Measurements from ENCODE around the gene FCHSD1. TPM values are rescaled to one million over a fixed set of nuclear protein-coding genes. Genes with fewer than 3 reads are reported as not detected.
A peak's percentile ranks its signal among the peaks of the same experiment; 100 is the strongest.

The FCHSD1 gene
- total RNA-seq, 1 experiment from 2014 or later, result 7.2 TPM

DNA sequence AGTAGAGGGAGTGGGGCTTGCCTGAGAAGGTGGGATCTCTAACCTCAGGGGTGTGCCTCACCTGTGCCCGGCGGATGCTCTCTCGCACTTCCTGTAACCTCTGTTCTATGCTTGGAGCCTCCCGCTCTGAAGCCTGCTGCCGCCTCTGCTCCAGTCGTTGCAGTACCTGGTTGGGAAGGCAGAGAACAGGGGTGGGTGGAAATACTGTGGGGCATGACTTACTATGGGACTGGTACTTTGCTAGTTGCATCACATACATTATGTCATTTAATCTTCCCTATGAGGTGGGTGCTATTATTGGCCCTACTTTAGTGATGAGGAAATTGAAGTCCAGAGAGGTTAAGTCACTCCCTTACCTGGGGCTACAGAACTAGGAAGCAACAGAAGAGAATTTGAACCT lies 5.2 kb downstream of the FCHSD1 start:
- DNase-seq (ENCODE audit: low read depth), result no peak

DNA sequence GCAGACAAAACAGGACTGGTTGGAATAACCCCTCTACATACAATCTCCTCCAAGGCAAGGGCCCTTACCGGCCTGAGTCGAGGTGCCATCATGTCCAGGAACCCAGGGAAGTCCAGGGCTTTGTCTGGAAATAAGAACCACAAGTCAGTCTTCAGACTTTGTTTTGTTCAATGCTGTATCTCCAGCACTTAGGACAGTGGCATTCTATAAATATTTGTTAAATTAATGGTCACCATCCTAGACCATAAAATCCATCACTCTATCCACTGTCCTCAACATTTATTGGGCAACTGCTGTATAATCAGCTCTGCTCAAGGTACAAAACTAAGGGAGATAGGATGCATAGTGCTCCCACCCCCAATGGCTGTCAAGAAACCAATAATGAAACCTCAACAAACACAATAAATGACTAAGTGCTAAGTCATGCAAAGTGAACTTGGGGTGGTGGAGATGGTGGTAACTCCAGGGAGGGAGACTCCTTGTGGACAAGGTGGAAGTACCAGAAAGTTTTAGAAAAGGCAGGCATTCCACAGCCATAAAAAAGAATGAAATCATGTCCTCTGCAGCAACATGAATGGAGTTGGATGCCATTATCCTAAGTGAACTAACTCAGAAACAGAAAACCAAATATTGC lies 9.5 kb downstream of the FCHSD1 start:
- peak; percentile 85 for DNase-seq (ENCODE audit: low read depth)

DNA sequence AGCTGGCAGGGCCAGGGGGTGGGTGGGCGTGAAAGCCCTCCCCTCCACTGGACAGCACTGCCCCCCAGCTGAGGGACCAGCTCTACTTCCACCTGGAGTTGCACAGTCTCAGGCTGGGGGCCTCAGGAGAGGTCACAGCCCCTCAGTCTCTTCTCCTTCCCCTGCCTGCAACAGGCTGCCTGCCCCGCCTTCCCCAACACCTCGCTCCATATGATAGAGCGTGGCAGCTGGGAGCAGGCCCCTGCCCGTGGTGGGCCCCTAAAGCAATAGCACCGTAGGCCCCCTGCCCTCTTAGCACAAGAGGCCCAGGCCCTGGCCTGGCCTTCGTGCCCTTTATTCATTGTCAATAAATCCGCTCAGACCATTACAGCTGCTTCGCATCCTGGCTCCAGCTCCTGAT lies 10.5 kb downstream of the FCHSD1 start:
- DNase-seq (ENCODE audit: low read depth), result no peak

DNA sequence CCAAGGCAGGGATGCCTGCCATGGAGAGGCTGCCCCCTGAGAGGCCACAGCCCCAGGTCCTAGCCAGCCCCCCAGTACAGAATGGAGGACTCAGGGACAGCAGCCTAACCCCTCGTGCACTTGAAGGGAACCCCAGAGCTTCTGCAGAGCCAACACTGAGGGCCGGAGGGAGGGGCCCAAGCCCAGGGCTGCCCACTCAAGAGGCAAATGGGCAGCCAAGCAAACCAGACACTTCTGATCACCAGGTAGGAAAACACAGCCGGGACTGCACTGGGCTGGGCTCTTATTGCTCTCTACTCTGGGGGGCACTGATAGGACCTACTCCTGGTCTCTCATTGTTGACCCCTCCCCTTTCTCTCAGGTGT lies 11.2 kb downstream of the FCHSD1 start:
- no peak for DNase-seq (ENCODE audit: low read depth)

DNA sequence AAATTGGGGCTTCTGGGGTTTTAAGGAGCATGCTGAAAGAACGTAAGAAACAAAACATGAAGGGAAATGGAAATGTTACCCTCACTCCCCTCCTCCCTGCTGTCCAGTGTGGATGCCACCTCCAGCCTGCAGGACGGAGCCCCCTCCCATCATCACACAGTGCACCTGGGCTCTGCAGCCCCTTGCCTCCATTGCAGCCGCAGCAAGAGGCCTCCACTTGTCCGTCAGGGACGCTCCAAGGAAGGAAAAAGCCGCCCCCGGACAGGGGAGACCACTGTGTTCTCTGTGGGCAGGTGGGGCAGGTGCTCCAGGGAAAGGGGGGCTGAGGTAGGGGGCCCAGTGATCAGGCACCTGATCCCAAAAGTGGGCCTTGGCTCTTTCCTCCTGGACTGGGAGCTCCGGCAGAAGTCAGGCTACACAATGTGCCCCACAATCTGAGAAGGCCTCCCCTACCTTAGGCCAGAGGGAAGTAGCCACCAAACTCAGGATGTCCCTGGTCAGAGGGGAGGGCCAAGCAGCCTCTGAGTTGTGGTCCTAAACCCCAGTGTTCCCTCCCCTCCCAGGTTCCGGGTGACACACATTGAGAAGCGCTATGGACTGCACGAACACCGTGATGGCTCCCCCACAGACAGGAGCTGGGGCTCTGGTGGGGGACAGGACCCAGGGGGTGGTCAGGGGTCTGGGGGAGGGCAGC lies 11.7 kb downstream of the FCHSD1 start:
- DNase-seq (ENCODE audit: low read depth), result no peak

DNA sequence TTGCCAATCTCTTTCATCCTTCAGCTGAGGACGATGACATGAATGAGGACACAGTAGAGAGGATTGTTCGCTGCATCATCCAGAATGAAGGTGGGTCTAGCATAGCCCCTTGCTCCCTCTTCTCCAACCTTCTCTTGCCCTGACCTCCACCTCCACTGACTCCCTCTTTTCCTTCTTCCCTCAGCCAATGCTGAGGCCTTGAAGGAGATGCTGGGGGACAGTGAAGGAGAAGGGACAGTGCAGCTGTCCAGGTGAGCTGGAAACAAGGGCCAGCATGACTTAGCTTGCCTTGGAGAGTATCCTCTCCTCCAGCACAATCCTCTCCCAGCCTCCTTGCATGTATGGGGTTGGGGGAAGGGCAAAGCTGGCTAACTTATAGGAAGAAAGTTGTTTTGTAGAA lies 12.4 kb downstream of the FCHSD1 start:
- DNase-seq (ENCODE audit: low read depth), result no peak

DNA sequence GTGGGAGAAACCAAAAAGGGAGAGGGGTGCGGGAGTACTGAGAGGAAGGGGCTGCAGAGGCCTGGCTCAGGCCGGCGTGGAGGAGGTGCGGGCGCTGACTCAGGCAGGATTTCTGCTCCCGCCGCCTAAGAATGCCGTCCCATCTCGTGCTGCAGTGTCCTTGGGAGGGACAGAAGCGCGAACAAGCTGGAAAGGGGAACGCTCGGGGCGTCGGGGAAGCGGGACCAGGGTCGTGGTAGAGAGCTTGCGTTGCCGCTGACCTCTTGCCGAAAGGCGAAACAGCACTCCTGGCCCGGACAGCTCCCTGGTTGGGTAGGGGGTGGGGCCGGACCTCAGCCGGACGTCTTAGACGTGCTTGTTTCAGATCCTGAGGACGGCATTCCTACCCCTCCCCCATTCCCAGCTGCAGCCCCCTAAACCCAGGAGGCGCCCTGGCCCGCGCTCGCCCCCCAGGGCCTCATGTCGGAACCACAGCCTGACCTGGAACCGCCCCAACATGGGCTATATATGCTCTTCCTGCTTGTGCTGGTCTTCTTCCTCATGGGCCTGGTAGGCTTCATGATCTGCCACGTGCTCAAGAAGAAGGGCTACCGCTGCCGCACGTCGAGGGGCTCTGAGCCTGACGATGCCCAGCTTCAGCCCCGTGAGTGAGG lies 13.3 kb downstream of the FCHSD1 start:
- peak; percentile 54 for DNase-seq (ENCODE audit: low read depth)

DNA sequence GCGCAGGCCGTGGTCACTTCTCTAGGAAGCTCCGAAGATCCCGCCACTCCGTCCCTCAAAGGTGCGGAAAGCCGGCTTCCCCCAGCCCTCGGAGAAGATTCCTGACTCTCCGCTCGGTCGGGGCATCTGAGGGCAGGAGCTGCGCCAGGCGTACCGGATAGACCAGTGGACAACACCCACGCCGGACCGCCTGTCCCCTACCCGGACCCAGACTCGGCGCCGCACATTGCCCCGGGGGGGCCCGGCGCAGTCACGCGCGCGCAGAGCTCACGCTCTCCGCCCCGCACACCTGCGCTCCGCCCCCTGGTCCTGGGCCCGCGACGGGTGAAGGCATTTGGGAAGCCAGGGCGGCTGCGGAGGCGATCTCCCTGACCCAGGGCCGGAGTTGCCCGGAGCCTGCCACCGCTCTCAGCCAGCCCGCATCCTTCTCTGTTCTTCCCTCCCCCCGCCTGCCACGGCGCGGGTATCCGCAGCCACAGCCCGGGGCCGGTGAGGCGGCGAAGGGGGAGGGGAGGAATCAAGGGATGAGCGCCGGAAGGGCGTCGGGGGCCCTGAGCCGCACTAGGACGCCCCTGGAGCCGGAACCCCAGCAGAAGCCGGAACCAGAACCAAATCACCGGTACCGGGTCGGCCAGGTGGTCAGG lies 14.0 kb downstream of the FCHSD1 start:
- DNase-seq (ENCODE audit: low read depth), result no peak

DNA sequence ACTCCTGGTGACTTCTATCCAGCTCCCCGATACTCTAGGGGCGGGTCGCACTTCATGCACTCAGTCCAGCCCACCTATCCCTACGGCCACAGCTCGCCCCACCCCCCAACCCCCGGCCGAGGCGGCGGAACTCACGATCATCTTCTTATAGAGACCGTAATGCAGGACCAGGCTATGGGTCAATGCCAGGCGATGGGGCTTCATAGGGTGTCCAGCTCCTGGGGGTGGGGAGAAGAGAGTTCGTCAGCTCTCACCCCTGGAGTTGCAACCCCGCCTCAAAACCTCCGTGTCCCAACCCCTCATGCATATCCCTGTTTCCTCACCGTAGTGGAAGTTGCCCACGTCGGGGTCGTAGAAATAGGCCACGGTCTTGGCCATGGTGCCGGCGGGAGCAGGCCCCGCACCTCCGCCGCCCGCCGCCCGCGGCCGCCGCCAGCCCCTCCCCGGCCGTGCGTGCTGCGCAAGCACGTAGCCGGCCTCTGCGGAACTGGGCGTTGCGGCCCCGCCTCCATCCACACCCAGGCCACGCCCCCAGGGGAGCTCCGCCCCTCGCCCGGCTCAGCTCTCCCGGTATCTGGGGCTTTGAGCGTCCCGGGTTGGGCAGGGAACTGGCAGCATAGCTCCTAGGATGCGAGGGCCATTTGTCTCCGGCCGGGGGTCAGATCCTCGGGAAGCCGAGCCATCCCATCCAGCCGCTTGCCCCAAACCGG lies 14.7 kb downstream of the FCHSD1 start, which contains the start of the genes HDAC3 and RELL2:
Gene HDAC3 (minus strand): TSS at position 437 of the 710 bp plus-strand sequence. CDS start 59 bp downstream, at position 378.
Gene RELL2 (plus strand): TSS at position 585 of the 710 bp plus-strand sequence. CDS start 1,229 bp downstream, outside the sequence.
- DNase-seq (ENCODE audit: low read depth), result peak; percentile 91

DNA sequence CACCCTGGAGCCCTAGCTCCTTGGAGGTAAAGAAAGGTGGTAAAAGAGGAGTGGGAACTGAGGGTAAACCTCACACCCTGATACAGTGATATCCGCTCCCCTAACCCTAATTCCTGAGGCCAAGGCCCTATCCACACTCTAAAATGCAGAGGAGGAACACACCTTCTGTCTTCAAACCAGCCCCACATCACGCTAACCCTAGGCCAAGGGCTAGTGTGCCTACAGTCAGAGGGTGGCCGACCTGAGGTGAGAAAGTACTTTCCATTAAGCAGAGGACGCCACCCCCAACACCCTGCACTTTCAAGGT lies 15.2 kb downstream of the FCHSD1 start:
- no peak for DNase-seq (ENCODE audit: low read depth)

DNA sequence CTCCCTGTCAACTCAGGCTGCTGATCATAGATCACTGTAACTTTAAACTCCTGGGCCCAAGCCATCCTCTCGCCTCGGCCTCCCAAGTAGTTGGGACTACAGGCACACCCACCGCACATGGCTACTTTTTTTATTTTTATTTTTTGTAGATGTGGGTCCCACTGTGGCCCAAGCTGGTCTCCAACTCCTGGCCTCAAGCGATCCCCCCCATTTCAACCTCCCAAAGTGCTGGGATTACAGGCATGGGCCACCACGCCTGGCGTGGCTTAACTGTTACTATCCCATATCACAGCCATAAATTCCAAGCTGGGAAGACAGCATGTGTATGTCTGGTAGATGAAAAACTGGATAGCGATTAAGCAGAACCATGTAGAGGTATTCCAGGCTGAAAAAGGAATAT lies 15.6 kb downstream of the FCHSD1 start:
- DNase-seq (ENCODE audit: low read depth), result no peak

DNA sequence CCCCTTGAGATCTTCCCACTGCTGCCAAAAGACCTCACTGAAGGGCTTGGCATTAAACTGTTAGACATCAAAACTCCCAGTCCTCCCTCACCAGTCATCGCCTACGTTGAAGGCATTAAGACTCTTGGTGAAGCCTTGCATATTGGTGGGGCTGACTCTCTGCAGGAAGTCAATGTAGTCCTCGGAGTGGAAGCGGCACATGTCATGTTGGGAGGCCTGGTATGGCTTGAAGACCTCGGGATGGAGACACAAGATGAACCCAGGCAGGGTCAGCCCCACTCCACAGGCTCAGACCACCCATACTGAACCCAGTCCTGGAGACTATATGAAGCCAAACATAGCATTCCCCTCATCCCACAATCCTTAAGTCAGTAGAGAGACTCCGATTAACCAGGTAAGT lies 16.5 kb downstream of the FCHSD1 start:
- DNase-seq (ENCODE audit: low read depth), result no peak

DNA sequence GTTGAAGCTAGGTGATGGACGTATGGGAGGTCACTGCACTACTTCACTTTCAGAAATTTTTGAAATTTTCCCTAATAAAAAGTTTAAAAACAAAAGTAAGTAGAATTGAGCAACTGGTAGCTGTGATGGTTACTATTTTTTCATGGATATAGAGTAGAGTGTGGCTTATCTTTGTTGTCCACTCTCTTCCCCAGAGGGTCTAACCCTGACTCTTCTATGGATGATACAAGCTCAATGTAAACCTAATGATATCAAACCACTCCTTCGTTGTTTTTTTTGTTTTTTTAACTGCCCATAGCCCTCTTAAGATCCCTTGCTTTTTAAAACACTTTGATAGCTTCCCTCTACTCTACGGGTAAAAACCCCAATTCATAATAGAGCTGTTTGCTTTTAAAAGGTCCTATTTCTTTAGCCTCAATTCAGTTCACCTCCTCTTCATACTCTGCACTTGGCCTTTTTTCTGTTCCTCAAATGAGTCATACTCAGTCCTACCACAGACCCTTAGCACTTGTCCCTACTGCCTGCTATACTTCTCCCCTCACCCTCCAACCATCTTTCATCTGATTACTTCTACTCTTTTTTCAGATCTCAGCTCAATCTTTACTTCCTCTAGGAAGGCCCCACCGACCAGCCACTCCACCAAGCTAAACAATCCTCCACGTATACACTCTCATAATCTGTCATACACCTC lies 17.2 kb downstream of the FCHSD1 start:
- no peak for DNase-seq (ENCODE audit: low read depth)

DNA sequence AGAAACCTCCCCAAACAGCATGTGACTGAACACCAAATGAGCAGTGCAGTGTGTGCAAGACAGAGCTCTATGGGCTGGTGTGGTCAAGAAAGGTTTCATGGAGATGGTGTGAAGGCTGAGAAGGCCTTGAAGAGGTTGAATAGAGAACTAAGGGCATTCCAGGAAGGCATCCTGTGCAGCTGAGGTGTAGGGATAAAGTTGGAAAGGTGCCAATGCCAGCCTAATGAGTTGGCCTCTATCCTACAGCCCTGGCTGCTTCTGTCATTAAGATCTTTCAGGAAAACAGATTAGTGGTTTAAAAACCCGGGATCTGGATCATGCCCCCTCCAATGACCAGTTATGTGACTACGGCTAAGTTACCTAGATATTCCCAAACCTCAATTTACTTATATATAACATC lies 18.6 kb downstream of the FCHSD1 start:
- DNase-seq (ENCODE audit: low read depth), result peak; percentile 20

DNA sequence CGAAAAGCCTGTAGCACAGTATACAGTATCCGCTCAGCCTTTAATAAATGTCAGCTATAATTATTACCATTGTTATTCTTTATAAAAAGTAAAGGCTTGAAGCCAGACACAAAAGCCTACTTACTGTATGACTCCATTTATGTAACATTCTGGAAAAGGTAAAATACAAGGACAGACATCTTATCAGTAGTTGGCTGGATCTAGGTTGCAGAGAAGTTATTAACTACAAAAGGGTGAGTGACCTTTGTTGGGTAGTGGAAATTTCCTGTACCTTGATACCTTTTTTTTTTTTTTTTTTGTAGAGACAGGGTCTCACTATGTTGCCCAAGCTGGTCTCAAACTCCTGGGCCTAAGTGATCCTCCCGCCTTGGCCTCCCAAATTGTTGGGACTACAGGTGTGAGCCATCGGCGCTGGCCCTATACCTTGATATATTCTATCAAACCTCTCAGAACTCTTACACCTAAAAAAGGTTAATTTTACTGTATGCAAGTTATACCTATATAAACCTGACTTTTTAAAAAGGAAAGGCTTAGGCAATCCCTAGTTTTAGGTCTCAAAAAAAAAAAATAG lies 20.6 kb downstream of the FCHSD1 start:
- no peak for DNase-seq (ENCODE audit: low read depth)

DNA sequence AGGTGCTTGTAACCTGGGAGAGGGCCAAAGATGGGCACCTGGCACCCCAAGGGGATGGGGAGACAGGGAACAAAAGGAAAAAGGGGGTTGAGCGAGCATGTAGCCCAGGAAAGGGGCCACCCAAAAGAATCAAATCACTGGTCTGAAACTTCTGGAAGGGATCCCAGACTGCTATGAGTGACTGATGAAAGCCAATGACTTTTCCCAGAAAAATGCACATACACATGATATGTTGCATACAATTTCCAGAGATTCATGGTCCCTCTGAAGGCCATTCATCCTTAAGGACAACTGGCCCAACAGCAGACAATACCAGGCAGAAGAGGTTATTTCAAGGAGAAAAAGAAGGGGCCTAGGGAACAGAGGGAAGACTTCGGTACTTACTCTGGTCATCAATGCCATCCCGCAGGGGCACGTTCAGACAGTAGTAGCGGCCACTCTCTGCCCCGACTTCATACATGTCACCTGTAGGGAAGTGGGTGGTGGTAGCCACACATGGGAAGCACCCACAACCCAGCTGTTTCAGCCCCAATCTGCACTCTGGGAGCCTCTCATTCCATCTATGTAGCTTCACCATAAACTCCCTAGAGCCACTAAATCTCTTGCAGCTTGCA lies 22.9 kb downstream of the FCHSD1 start:
- no peak for DNase-seq (ENCODE audit: low read depth)

DNA sequence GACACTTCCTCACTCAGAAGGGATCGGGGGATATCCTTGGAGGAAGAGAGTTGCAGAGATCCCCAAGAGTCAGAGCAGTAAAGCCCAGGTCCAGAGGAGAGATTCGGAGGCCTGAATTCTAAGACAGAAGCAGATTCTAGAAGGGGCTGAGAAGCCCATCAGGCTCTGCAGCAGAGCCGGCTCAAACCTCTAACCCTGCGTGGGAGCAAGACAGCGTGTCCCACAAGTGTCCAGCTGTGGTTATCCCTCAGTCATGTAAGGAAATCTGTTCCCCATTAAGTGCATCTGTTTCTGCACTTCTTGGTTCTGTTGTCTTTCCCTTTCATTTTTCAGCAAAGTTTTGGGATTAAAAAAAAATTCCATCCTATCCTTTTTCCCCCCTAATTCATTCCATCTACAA lies 27.6 kb downstream of the FCHSD1 start:
- no peak for DNase-seq (ENCODE audit: low read depth)

DNA sequence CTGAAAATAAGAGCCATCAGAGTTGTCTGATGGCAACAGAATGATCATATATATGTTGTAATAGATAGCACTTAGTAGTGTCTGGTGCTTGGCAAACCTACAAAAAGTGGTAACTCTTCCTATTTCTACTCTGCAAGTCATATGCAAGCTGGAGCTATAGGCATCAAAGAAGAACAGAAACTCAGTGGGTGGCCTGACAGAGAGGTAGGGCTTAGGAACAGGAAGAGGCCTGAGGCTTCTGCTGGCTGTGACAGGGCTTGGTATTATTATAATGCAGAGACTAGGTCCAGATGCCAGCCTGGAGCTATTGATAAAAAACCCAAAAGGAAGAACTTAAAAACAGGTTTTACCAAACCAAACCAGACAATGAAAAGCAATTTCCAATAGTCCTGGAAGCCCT lies 28.0 kb downstream of the FCHSD1 start:
- no peak for DNase-seq (ENCODE audit: low read depth)

DNA sequence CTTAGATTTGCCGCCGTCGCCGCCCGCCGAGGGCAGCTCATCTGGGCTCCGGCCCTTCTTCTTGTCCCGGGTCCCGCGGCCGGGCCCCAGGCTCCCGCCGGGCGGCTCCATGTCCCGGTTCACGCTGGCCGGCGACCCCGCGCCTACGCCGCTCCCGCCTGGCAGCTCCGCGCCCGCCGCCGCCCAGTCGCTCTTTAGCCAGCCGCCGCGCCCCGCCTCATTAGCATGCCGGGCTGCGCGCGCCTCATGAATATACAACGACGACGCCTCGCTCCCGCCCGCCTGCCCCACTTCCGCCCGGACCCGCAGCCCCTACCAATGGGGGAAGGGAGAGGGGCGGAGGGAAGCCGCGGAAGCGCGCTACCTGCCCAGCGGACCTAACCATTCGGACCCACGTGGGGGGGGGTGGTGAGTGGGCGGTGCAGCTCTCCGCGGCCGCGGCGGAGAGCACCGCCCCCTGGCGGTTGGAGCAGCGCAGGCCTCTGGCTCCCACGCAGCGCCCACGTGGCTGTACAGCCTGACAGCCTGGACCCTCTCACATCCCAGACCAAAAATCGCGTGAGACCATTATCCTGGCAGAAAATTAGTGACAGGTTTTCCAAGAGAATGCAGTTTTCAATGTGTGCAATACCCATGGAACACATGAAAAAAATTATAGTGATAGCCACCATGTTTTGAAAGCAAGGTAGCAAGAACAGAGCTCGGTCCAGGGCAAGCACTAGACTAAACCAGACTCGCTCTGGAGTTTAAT lies 32.2 kb downstream of the FCHSD1 start, which contains the start of gene DIAPH1:
Gene DIAPH1 (minus strand): TSS at position 197 of the 751 bp plus-strand sequence. CDS start 86 bp downstream, at position 111.
- peak; percentile 94 for DNase-seq (ENCODE audit: low read depth)
